SW480 (cell line): ENCODE measurements around the gene PGA5.

Source experiments
- DNase-seq: peaks from one replicate; pipeline ENCODE4 v3.0.0-alpha.2; 2016; ENCODE audit warnings: low spot score

The PGA5 gene

GRCh38 chr11:61267437-61267841, 26.5 kb downstream of the PGA5 start:
- DNase-seq, result no peak

GRCh38 chr11:61268588-61269250, 27.7 kb downstream of the PGA5 start:
- DNase-seq, result no peak

GRCh38 chr11:61270354-61271076, 29.5 kb downstream of the PGA5 start:
- DNase-seq, result no peak

DNA sequence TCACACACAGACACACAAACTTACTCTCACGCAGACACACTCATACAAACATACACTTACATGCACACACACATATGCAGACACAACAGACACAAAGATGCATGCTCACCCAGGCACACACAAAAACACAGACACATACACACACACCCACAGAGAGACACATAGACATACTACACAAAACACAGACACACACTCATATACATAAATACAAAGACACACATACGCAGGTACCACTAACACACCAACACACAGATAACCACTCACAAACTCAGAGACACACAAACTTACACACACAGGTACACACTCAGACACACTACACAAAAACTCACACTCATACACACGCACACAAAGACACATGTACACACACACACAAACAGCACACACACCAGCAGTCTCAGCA, 31.8 kb downstream of the PGA5 start:
- DNase-seq, result no peak

GRCh38 chr11:61273178-61274078, 32.5 kb downstream of the PGA5 start:
- DNase-seq, result no peak

- DNase-seq, result no peak
Measured at GRCh38 chr11:61274084-61274483, 33.1 kb downstream of the PGA5 start.

GRCh38 chr11:61275191-61275590, 34.2 kb downstream of the PGA5 start:
- no peak for DNase-seq

DNA sequence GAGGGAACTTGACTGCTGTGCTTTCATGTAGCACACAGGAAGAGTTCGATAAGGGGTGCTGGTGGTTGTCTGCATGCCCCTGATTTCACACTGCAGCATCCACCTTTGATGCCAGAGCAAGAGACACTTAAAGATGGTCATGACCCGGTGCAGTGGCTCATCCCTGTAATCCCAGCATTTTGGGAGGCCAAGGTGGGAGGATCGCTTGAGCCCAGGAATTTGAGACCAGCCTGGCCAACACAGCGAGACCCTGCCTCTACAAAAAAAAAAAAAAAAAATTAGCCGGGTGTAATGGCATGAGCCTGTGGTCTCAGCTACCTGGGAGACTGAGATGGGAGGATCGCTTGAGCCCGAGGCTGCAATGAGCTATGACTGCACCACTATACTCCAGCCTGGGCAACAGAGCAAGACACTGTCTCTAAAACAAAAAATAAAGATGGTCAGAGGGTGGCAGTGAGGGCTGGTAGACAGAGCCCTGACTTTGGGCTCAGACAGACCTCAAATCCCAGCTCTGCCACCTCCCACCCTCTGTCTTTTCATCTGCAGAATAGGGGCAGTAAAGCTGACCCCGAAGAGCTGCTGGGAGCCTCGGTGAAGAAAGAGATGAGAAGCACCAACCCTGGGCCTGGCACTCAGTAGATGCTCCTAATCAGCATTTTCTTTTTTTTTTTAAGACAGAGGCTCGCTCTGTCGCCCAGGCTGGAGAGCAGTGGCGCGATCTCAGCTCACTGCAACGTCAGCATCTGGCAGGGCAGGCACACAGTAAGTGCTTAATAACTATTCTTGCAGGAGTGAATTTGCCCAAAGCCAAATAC, 36.4 kb downstream of the PGA5 start:
- no peak for DNase-seq

DNA sequence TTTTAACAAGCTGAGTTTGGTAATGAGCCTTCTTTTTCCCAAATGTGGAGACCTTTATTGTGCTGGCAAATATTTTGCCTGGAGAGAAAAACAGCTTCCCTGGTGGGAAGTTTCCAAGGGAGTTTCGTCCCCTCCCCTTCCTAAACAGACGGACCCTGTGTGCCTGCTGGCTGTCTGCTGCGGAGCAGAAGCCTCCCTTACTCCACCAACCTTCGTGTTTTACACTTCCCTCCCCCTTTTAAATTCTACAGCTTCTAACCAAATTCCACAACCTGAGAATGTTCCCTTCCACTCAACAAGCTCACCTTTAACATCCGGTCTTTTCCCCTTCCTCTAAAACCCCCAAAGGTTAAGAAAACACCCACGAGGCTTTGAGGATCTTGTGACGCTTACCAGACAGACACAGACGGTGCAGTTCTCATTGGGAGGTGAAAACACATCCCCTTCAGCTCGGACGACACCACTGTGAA, 37.1 kb downstream of the PGA5 start:
- no peak for DNase-seq

GRCh38 chr11:61279934-61280659, 39.1 kb downstream of the PGA5 start:
- no peak for DNase-seq

DNA sequence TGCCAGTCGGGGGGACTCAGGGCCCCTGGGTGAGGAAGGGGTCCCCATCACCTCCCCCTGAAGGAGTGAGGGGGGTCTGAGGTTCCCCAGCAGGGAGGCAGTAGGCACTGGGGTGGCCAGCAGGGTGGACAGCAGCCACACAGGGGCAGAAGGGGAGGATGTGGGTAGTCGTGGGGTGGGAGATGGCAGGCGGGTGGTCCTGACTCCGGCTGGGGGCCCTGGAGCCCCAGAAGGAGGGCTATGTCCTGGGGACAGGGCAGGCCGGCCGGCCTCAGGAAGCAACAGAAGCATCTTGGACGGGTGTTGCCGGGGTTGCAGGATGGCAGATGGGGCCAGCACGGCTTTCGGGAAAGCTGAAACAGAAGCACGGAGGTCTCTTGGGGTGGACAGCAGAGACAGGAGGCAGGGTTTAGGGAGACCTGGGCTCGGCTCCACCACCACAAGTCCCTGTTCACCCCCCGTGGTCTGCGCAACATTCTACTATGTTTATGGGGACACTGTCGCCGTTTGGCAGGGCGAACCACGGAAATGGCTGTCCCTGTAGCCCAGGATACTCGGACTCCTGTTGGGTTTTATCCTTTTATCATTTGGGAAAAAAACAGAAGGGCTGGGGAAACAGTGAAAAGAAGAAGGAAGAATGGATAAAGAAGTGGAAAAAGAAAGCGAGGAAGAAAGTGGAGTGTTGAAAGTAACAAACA, 40.1 kb downstream of the PGA5 start:
- DNase-seq, result no peak

- peak; percentile 62 for DNase-seq
Measured at GRCh38 chr11:61281581-61282250, 40.7 kb downstream of the PGA5 start.

DNA sequence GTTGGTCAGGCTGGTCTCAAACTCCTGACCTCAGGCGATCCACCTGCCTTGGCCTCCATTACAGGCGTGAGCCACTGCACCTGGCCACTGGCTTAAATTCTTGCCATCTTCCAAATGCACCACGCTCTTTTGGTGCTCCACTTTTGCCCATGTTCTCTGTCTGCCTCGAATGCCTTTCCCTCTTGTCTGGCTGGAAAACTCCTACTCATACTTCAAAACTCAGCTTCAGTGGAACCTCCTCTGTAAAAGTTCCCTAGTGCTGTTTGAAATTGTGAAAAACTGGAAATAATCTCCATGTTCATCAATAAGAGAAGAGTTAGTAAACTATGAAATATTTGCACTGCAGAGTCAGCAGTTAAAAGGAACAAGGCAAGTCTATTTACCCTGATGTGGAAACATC, 42.6 kb downstream of the PGA5 start:
- no peak for DNase-seq

DNA sequence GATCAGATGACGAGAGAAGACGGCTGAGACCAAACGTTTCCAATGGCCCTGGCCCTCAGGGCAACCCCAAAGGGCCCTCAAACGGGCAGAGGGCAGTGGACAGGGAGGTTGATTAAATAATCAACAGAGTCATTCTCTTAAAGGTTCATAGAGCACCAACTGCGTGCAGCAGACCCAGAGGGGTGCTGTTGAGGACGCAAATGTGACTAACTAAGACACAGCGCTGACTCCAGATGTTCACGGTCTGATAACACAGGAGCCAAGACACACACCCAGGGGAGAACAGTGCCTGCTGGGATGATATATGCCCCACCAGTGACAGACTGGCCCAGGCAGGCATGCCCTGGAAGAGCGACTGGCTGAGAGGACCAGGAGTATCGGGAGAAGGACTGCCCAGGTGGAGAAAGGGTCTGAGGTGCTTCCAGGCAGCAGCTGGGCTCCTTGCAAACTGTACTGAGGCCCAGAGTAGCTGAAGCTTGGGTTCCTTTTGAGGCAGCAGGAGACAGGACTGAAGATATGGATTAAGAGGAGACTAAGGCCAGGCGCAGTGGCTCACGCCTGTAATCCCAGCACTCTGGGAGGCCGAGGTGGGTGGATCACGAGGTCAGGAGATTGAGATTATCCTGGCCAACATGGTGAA, 46.5 kb downstream of the PGA5 start:
- no peak for DNase-seq

DNA sequence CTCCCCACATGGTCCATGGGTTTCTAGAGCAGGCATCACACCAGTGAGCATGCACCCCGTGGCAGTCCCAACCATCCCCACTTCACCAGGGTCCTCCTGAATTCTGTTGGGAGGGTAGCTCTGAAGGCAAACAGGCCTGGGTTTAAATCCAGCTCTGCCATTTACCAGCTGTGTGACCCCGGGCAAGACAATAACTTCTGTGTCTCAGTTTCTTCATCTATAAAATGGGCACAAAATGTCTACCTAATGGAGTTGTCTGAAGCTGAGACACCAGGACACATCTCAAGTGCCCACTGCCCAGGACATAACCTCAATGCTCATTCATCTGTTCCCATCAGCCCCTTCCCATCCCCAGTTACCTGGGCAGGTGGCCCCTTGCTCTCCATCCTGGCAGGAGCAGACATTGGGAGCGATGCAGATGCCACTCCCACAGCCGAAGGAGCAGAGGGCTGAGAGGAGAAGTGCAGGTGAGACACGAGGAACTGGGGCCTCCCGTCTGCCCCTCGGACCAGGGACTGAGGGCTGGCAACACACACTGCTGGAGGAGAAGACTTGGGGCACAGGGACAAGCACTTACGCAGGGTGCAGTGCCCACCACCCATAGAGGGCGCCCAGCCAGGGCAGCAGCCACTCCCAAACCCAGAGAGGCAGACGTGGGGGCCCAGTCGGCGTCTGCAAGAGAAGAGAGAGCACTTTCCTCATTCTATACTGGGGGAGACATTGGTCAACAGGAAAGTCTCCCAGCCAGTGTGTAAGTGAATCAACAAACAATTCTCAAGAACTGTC, 50.1 kb downstream of the PGA5 start:
- no peak for DNase-seq

- DNase-seq, result no peak
Measured at GRCh38 chr11:61292356-61292755, 51.4 kb downstream of the PGA5 start.

- DNase-seq, result peak; percentile 69
Measured at GRCh38 chr11:61293867-61294716, 53.1 kb downstream of the PGA5 start.
